Breast epithelium (tissue), 4 donors: ENCODE measurements around the gene OR14C36. TPM values are rescaled to one million over a fixed set of nuclear protein-coding genes. Genes with fewer than 3 reads are reported as not detected.
"Not testable (repeated sequence)": the region's sequence is repeated elsewhere in the genome, so short reads cannot be mapped to it uniquely, and the experiment has no call there.

Source experiments
- DNase-seq, 2 donors: peaks; one replicate each; pipeline ENCODE4 v3.0.0-alpha.2; 2019; ENCODE audit warnings: low spot score in 2 of 2
- H3K27ac ChIP-seq, 2 donors: fragments of 200-600 bp; sonication (generic) in 1 of 2; one replicate each; pipeline ENCODE4 v1.5.1; 2016 to 2019; ENCODE audit warnings: mild to moderate bottlenecking in 1 of 2
- H3K27me3 ChIP-seq, 2 donors: fragments of 200-600 bp; sonication (generic) in 1 of 2; one replicate each; pipeline versions ENCODE4 v1.5.1 to v1.6.0; 2017 to 2019; ENCODE audit warnings: control low read depth in 1 of 2, mild to moderate bottlenecking in 1 of 2
- H3K36me3 ChIP-seq: fragments of 200-600 bp; one replicate; pipeline ENCODE4 v1.5.1; 2019
- H3K4me1 ChIP-seq, 2 donors: fragments of 200-600 bp; sonication (generic); one replicate each; pipeline ENCODE4 v1.5.1; 2016 to 2019; ENCODE audit warnings: control low read depth in 1 of 2
- H3K4me3 ChIP-seq, 3 donors: fragments of 200-600 bp; sonication (generic); 1 replicate in 2 of 3; 2 replicates in 1 of 3; pipeline ENCODE4 v1.5.1; 2016 to 2019; ENCODE audit warnings: mild to moderate bottlenecking in 3 of 3, moderate library complexity in 2 of 3
- H3K9me3 ChIP-seq, 2 donors: fragments of 200-600 bp; sonication (generic) in 1 of 2; one replicate each; pipeline ENCODE4 v1.5.1; 2016 to 2019; ENCODE audit warnings: control low read depth in 1 of 2
- POLR2A ChIP-seq: fragments of 450-650 bp; IDR thresholded peaks from one replicate; pipeline ENCODE4 v1.6.1; 2016; ENCODE audit warnings: antibody characterized with exemption, mild to moderate bottlenecking, moderate library complexity
- POLR2AphosphoS5 ChIP-seq, 3 donors: sonication (generic); formaldehyde crosslinking; IDR thresholded peaks; one replicate each; pipeline ENCODE4 v1.6.1; 2017; ENCODE audit warnings: antibody characterized with exemption in 3 of 3
- intact Hi-C: fragments of 100-400 bp; cut with DNase I; formaldehyde crosslinking; loops from one replicate; pipeline ENCODE4 v1.15.1; 2023; ENCODE audit warnings: low total_unique reads
- total RNA-seq, 3 donors: library from RNA; depleted of rRNA; stranded (reverse); fragments of >200 nt; gene quantifications; one replicate each; pipeline ENCODE4 v1.1.0, GENCODE V29; 2016
- TF ChIP-seq, protein P1 (sequence below), 3 donors: fragments of 450-650 bp; IDR thresholded peaks; one replicate each; pipeline ENCODE4 v1.5.1; 2016 to 2017; ENCODE audit warnings: antibody characterized with exemption in 3 of 3, mild to moderate bottlenecking in 3 of 3, moderate library complexity in 3 of 3

The OR14C36 gene, protein sequence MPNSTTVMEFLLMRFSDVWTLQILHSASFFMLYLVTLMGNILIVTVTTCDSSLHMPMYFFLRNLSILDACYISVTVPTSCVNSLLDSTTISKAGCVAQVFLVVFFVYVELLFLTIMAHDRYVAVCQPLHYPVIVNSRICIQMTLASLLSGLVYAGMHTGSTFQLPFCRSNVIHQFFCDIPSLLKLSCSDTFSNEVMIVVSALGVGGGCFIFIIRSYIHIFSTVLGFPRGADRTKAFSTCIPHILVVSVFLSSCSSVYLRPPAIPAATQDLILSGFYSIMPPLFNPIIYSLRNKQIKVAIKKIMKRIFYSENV
- not detected for total RNA-seq

DNA sequence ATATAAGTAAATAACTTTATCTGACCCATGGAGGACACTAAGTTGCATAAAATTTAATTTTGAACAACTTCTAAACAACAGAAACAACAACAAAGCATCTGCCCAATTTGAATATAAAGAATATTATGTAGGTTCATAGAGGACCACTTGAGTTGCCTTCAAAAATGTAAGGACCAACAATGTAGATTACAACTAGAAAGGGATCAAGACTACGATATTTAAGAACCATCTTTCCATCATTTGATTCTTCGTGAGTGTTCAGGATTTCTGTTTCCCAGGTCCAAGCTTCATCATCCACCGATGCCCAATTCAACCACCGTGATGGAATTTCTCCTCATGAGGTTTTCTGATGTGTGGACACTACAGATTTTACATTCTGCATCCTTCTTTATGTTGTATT lies at the start of gene OR14C36:
TSS of gene OR14C36 (plus strand) at position 301 of the 400 bp plus-strand sequence. CDS start at position 301, 0 bp downstream.
- Histone ChIP-seq H3K9me3 (no peaks in the 10 kb centered on the region), H3K27ac (no peak within 1 kb of the TSS), H3K4me1 (no peaks in the 10 kb centered on the region), H3K27me3 (no peaks in the 10 kb centered on the region), H3K36me3 (no peaks in the 10 kb centered on the region), H3K4me3 (no peak within 1 kb of the TSS)
- TF ChIP-seq, protein P1, sequence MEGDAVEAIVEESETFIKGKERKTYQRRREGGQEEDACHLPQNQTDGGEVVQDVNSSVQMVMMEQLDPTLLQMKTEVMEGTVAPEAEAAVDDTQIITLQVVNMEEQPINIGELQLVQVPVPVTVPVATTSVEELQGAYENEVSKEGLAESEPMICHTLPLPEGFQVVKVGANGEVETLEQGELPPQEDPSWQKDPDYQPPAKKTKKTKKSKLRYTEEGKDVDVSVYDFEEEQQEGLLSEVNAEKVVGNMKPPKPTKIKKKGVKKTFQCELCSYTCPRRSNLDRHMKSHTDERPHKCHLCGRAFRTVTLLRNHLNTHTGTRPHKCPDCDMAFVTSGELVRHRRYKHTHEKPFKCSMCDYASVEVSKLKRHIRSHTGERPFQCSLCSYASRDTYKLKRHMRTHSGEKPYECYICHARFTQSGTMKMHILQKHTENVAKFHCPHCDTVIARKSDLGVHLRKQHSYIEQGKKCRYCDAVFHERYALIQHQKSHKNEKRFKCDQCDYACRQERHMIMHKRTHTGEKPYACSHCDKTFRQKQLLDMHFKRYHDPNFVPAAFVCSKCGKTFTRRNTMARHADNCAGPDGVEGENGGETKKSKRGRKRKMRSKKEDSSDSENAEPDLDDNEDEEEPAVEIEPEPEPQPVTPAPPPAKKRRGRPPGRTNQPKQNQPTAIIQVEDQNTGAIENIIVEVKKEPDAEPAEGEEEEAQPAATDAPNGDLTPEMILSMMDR (IDR thresholded peaks at IDR 0.05), result no peak
- TF ChIP-seq POLR2A (no peak), POLR2AphosphoS5 (IDR thresholded peaks at IDR 0.05) (no peak)
- intact Hi-C loops, result no loop called here
- no peak for DNase-seq

DNA sequence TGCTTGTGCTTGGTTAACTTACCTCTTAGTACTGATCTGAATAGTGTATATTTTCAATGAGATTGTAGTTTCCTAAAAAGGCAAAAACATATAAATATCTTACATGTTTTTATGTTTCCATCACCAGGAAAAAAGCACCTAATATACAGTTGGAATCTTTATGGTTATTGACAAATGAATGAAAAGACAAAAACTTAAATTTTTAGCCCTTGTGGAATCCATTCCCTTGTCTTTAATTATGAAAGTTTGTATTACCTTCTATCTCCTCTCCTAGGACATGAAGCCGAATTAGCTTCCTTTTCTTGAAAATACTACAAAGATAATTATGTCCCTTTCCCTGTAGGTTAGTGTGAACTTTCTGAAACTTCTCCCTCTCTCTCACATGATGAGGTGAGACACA lies 45.3 kb upstream of the OR14C36 start, which contains the start of gene OR2T12:
TSS of gene OR2T12 (minus strand) at position 101 of the 400 bp plus-strand sequence. CDS start 7,846 bp downstream, outside the sequence.
- Histone ChIP-seq H3K4me3 (no peak within 1 kb of the TSS), H3K27ac (no peak within 1 kb of the TSS), H3K4me1 (no peaks in the 10 kb centered on the region), H3K27me3 (no peaks in the 10 kb centered on the region), H3K9me3 (no peaks in the 10 kb centered on the region), H3K36me3 (no peaks in the 10 kb centered on the region)
- intact Hi-C loops, result no loop called here
- TF ChIP-seq POLR2AphosphoS5 (IDR thresholded peaks at IDR 0.05) (no peak), POLR2A (no peak)
- TF ChIP-seq, protein P1 (IDR thresholded peaks at IDR 0.05), result no peak
- no peak for DNase-seq

DNA sequence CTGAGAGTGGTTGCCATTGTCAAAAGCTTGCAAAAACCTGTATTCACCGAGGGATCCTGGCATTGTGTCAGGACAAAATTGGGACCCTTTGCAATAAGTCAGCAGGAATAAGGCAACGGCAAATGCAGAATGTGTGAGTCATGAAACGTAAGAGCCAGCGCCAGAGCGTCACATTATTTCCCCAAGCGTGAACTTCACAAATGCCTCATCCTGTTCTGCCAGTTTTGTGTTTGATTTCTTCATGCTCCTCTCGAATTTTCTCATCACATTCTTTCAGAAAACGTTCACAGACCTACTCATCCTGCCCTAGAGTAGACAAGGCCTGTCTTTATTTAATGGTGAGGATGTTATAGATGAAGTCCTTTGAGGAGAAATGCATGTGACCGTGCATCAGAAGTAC lies 42.9 kb upstream of the OR14C36 start:
- H3K4me3 ChIP-seq, H3K9me3 ChIP-seq, intact Hi-C loops, H3K4me1 ChIP-seq, DNase-seq, H3K27ac ChIP-seq, H3K27me3 ChIP-seq, H3K36me3 ChIP-seq: not testable (repeated sequence)

DNA sequence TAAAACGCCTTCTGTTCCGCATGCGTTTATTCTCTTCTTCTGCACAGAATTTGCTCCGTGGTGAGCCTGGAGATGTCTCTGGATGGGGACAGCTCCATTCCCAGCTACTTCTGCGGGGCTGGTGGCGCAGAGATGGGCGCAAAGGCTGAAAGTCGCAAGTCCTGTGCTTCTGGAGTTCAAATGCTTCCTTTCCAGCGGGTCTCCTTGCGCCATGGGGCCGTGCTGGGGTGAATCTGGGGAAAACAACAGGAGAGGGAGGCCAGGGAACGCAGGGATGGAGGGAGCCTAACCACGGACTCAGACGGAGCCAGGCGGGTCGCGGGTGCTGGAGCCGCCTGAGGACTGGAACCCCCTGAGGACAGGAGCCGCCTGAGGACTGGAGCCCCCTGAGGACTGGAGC lies 42.5 kb upstream of the OR14C36 start:
- no peak overlapping the region for H3K27ac ChIP-seq
- intact Hi-C loops, result no loop called here
- TF ChIP-seq POLR2A, result no peak
- TF ChIP-seq, protein P1 (IDR thresholded peaks at IDR 0.05), result no peak
- TF ChIP-seq POLR2AphosphoS5 (IDR thresholded peaks at IDR 0.05), result no peak
- no peaks in the 10 kb centered on the region for H3K9me3 ChIP-seq
- no peaks in the 10 kb centered on the region for H3K27me3 ChIP-seq
- no peak overlapping the region for H3K4me3 ChIP-seq
- DNase-seq, result no peak
- no peaks in the 10 kb centered on the region for H3K36me3 ChIP-seq
- H3K4me1 ChIP-seq, result no peaks in the 10 kb centered on the region

DNA sequence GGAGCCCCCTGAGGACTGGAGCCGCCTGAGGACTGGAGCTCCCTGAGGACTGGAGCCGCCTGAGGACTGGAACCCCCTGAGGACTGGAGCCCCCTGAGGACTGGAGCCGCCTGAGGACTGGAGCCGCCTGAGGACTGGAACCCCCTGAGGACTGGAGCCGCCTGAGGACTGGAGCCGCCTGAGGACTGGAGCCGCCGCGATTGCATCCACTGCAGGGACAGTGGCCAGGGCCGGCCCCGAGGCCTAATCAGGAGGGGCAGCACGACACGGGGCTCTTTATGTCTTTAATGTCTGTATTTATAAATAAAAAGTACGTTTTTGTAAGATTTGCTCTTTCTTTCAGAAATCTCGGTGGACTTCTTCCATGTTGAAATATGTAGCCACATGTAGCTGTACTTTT lies 41.8 kb upstream of the OR14C36 start:
- H3K27ac ChIP-seq, H3K4me3 ChIP-seq, DNase-seq, H3K9me3 ChIP-seq, H3K36me3 ChIP-seq, H3K4me1 ChIP-seq, intact Hi-C loops, H3K27me3 ChIP-seq: not testable (repeated sequence)

DNA sequence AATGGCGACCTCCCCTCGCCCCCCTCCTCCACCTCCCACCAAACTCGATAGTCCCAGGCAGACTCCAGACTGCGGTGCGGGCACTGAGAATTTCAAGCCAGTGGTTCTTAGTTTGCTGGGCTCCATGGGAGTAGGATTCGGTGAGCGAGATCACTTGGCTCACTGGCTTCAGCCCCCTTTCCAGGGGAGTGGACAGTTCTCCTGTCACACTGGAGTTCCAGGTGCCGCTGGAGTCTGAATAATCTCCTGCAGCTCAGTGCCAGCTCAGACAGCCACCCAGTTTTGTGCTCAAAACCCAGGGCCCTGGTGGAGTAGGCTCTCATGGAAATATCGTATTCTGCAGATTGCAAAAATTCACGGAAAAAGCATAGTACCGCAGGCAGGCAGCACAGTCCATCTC lies 31.8 kb upstream of the OR14C36 start:
- Histone ChIP-seq H3K36me3 (no peaks in the 10 kb centered on the region), H3K4me1 (no peaks in the 10 kb centered on the region), H3K9me3 (peaks cover 2 to 24% of the 10 kb centered on the region in 2 donors), H3K4me3 (no peak overlapping the region), H3K27ac (no peak overlapping the region), H3K27me3 (no peaks in the 10 kb centered on the region)
- no peak for TF ChIP-seq POLR2A
- TF ChIP-seq POLR2AphosphoS5 (IDR thresholded peaks at IDR 0.05), result no peak
- TF ChIP-seq, protein P1 (IDR thresholded peaks at IDR 0.05), result no peak
- no peak for DNase-seq
- intact Hi-C loops, result no loop called here
